A549 (cell line): ENCODE measurements around the gene NRG3. TPM values are rescaled to one million over a fixed set of nuclear protein-coding genes. Genes with fewer than 3 reads are reported as not detected.

Experiments
- ATAC-seq, 2 experiments: fragments of 200-7000 bp in 1 of 2; fragments of >200 bp in 1 of 2; cut with Nextera tagmentation in 1 of 2; cut with Tn5 transposase in 1 of 2; 3 replicates each; pipeline versions ENCODE4 v1.8.0 to v1.9.1; 2018 to 2020; ENCODE audit warnings: mild to moderate bottlenecking in 1 of 2, moderate library complexity in 1 of 2
- CTCF ChIA-PET: fragments of 300-600 bp; sonication (Branson Sonifier 250); formaldehyde crosslinking; extraction: SDS; loops from one replicate; lab custom pipeline; 2021; ENCODE audit warnings: antibody characterized with exemption, inconsistent platforms; lab: Yijun Ruan, JAX
- POLR2A ChIA-PET: fragments of 350-600 bp; formaldehyde crosslinking; extraction: SDS; loops from one replicate; lab custom pipeline; 2021; ENCODE audit warnings: antibody characterized with exemption, inconsistent platforms; lab: Yijun Ruan, JAX
- DNase-seq, 2 experiments: peaks; one replicate each; pipeline versions ENCODE4 v3.0.0 to v3.0.0-alpha.2; 2011 to 2016; ENCODE audit warnings: low read depth in 1 of 2, low spot score in 1 of 2
- FAIRE-seq: peaks from 2 replicates; lab custom pipeline; 2011; peaks lifted over from hg19 to GRCh38; lab: Jason Lieb, UNC
- H3K27ac ChIP-seq, 2 experiments: fragments of >200 bp; sonication (Bioruptor Twin); formaldehyde crosslinking; 3 replicates each; pipeline ENCODE4 v1.5.1; 2016 to 2017
- H3K4me1 ChIP-seq: fragments of >200 bp; sonication (Bioruptor Twin); formaldehyde crosslinking; 3 replicates; pipeline ENCODE4 v1.6.1; 2016
- H3K4me2 ChIP-seq: fragments of >200 bp; sonication (Bioruptor Twin); formaldehyde crosslinking; 3 replicates; pipeline ENCODE4 v1.6.1; 2016
- H3K4me3 ChIP-seq: fragments of >200 bp; sonication (Bioruptor Twin); formaldehyde crosslinking; 3 replicates; pipeline ENCODE4 v1.5.1; 2016
- H3K9me3 ChIP-seq: fragments of >200 bp; sonication (Bioruptor Twin); formaldehyde crosslinking; 3 replicates; pipeline ENCODE4 v1.6.1; 2016
- BHLHE40 ChIP-seq: IDR thresholded peaks from 2 replicates; pipeline ENCODE4 v1.6.1; 2012; ENCODE audit warnings: low read depth, low read length, inconsistent platforms
- CBX2 ChIP-seq: fragments of 200-600 bp; sonication (generic); IDR thresholded peaks from 2 replicates; pipeline ENCODE4 v1.6.1; 2016; ENCODE audit warnings: low read depth, mild to moderate bottlenecking, borderline replicate concordance
- CEBPB ChIP-seq, 2 experiments: fragments of >200 bp in 1 of 2; sonication (Bioruptor Twin) in 1 of 2; formaldehyde crosslinking in 1 of 2; IDR thresholded peaks; 2 replicates each; pipeline ENCODE4 v1.6.1; 2012 to 2016
- EP300 ChIP-seq, 2 experiments: fragments of >200 bp; sonication (Bioruptor Twin); formaldehyde crosslinking; IDR thresholded peaks; 2 replicates in 1 of 2; 3 replicates in 1 of 2; pipeline ENCODE4 v1.6.1; 2016 to 2017
- ESRRA ChIP-seq: fragments of 150-350 bp; IDR thresholded peaks from 2 replicates; pipeline ENCODE4 v1.6.1; 2014; ENCODE audit warnings: mild to moderate bottlenecking, low read length, borderline replicate concordance
- FOXS1 ChIP-seq: fragments of 250-450 bp; sonication (Bioruptor Pico); IDR thresholded peaks from 2 replicates; pipeline ENCODE4 v1.5.0; 2020; ENCODE audit warnings: mild to moderate bottlenecking, moderate library complexity
- GATA3 ChIP-seq: IDR thresholded peaks from 2 replicates; pipeline ENCODE4 v1.6.1; 2012; ENCODE audit warnings: borderline replicate concordance
- HDAC2 ChIP-seq: fragments of 200-600 bp; sonication (generic); IDR thresholded peaks from 2 replicates; pipeline ENCODE4 v1.6.1; 2016
- HOXB13 ChIP-seq: fragments of 250-450 bp; sonication (Bioruptor Pico); IDR thresholded peaks from 2 replicates; pipeline ENCODE4 v1.5.0; 2020; ENCODE audit warnings: low read depth, mild to moderate bottlenecking, moderate library complexity
- HOXB5 ChIP-seq: fragments of 250-450 bp; sonication (Bioruptor Pico); IDR thresholded peaks from 2 replicates; pipeline ENCODE4 v1.5.0; 2020; ENCODE audit warnings: mild to moderate bottlenecking, moderate library complexity
- KDM1A ChIP-seq: fragments of 200-600 bp; sonication (generic); IDR thresholded peaks from 2 replicates; pipeline ENCODE4 v1.6.1; 2016; ENCODE audit warnings: low read depth, mild to moderate bottlenecking
- KDM5A ChIP-seq: fragments of 200-600 bp; sonication (generic); IDR thresholded peaks from 2 replicates; pipeline ENCODE4 v1.6.1; 2016; ENCODE audit warnings: antibody characterized with exemption, mild to moderate bottlenecking
- MAZ ChIP-seq: fragments of 150-350 bp; IDR thresholded peaks from 2 replicates; pipeline ENCODE4 v1.6.1; 2014; ENCODE audit warnings: antibody characterized with exemption, low read depth, low read length, borderline replicate concordance
- MYC ChIP-seq: IDR thresholded peaks from 2 replicates; pipeline ENCODE4 v1.6.1; 2012; ENCODE audit warnings: mild to moderate bottlenecking, inconsistent platforms, low read length, improper control_type of control experiment, borderline replicate concordance
- NFE2L2 ChIP-seq: fragments of 150-350 bp; conservative IDR thresholded peaks from 2 replicates; pipeline ENCODE4 v1.6.1; 2014; ENCODE audit warnings: low read length
- NPAS2 ChIP-seq: fragments of 250-450 bp; sonication (Bioruptor Pico); IDR thresholded peaks from 2 replicates; pipeline ENCODE4 v1.8.0; 2022; ENCODE audit warnings: mild to moderate bottlenecking, moderate library complexity, borderline replicate concordance
- NR3C1 ChIP-seq: fragments of >200 bp; sonication (Bioruptor Twin); formaldehyde crosslinking; IDR thresholded peaks from 3 replicates; pipeline ENCODE4 v1.6.1; 2017
- RAD21 ChIP-seq, 2 experiments: fragments of >200 bp in 1 of 2; sonication (Bioruptor Twin) in 1 of 2; formaldehyde crosslinking in 1 of 2; IDR thresholded peaks in 1 of 2; conservative IDR thresholded peaks in 1 of 2; 2 replicates in 1 of 2; 3 replicates in 1 of 2; pipeline ENCODE4 v1.6.1; 2012 to 2018; ENCODE audit warnings: inconsistent platforms in 1 of 2
- RARB ChIP-seq: fragments of 250-450 bp; sonication (Bioruptor Pico); IDR thresholded peaks from 2 replicates; pipeline ENCODE4 v1.8.0; 2021; ENCODE audit warnings: mild to moderate bottlenecking, moderate library complexity
- RCOR1 ChIP-seq: fragments of 150-350 bp; IDR thresholded peaks from 2 replicates; pipeline ENCODE4 v1.6.1; 2014; ENCODE audit warnings: antibody characterized with exemption, low read length, low read depth
- RFX5 ChIP-seq: fragments of 450-650 bp; IDR thresholded peaks from 2 replicates; pipeline ENCODE4 v1.7.1; 2014; ENCODE audit warnings: antibody characterized with exemption, mild to moderate bottlenecking, moderate library complexity
- RNF2 ChIP-seq: fragments of 200-600 bp; sonication (generic); IDR thresholded peaks from 2 replicates; pipeline ENCODE4 v1.6.1; 2016; ENCODE audit warnings: low read depth, mild to moderate bottlenecking, antibody characterized with exemption, moderate library complexity, borderline replicate concordance
- TFCP2L1 ChIP-seq: fragments of 250-450 bp; sonication (Bioruptor Pico); IDR thresholded peaks from 2 replicates; pipeline ENCODE4 v1.5.0; 2021; ENCODE audit warnings: mild to moderate bottlenecking
- TP53 ChIP-seq: fragments of 250-450 bp; sonication (Bioruptor Pico); IDR thresholded peaks from 2 replicates; pipeline ENCODE4 v1.5.0; 2021; ENCODE audit warnings: mild to moderate bottlenecking, moderate library complexity
- ZFP36 ChIP-seq: fragments of 450-650 bp; IDR thresholded peaks from 2 replicates; pipeline ENCODE4 v1.6.1; 2014; ENCODE audit warnings: borderline replicate concordance; ENCODE audit not compliant: partially characterized antibody
- ZNF302 ChIP-seq: fragments of 250-450 bp; sonication (Bioruptor Pico); IDR thresholded peaks from 2 replicates; pipeline ENCODE4 v1.9.0; 2021; ENCODE audit warnings: inconsistent platforms, mild to moderate bottlenecking, moderate library complexity
- ZSCAN20 ChIP-seq: fragments of 250-450 bp; sonication (Bioruptor Pico); IDR thresholded peaks from 2 replicates; pipeline ENCODE4 v1.8.0; 2022; ENCODE audit warnings: mild to moderate bottlenecking, moderate library complexity
- WGBS: methylation state at CpG from one replicate; pipeline ENCODE4 v1.1.6; 2017; ENCODE audit errors: missing lambda C conversion rate; 5-methylcytosine and 5-hydroxymethylcytosine counted together
- polyA plus RNA-seq, 4 experiments: library from polyadenylated mRNA; depleted of rRNA in 3 of 4; stranded (reverse); fragments of >200 nt; fragmentation: RNase III in 1 of 4; extraction: RNeasy Plus Mini Kit Qiagen cat#74134 plus additional on column Dnase treatment in 1 of 4; gene quantifications; 2 replicates in 3 of 4; 3 replicates in 1 of 4; pipeline ENCODE4 v1.2.3, GENCODE V29; 2011 to 2017
- TF ChIP-seq, protein P1 (sequence below): fragments of 250-450 bp; sonication (Bioruptor Pico); IDR thresholded peaks from 2 replicates; pipeline ENCODE4 v1.5.0; 2021; ENCODE audit warnings: mild to moderate bottlenecking, moderate library complexity, borderline replicate concordance
- TF ChIP-seq, protein P2 (sequence below): fragments of 450-650 bp; IDR thresholded peaks from 2 replicates; pipeline ENCODE4 v1.6.1; 2014; ENCODE audit warnings: antibody characterized with exemption
- TF ChIP-seq, protein P3 (sequence below): fragments of 150-350 bp; IDR thresholded peaks from 2 replicates; pipeline ENCODE4 v1.6.1; 2014; ENCODE audit warnings: low read depth, mild to moderate bottlenecking, low read length
- TF ChIP-seq, protein P4 (sequence below): fragments of >200 bp; sonication (Bioruptor Twin); formaldehyde crosslinking; IDR thresholded peaks from 2 replicates; pipeline ENCODE4 v1.6.1; 2016

The NRG3 gene
- polyA plus RNA-seq, 2 of the 4 experiments (the other 2 are of a cell fraction), result not detected

DNA sequence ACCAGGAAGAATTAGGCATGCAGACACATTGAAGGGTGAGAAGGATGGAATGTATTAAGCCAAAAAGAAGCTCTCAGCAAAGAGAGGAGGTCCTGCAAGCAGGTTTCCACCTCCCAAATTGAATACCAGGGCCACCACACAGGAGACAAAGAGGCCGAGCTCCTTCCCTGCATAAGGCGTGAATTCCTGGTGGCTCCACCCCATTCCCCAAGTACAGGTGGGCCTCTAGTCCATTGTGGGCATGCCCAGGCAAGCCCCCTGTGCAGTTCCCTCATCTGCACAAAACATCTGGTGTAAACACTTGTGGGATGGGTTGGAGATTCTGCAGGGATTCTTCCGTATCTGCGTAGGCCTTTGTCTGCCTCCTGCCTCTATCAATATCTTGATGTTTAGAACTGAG lies 817.5 kb downstream of the NRG3 start:
- CTCF ChIA-PET, result no interaction called here
- H3K4me3 ChIP-seq, result no peak overlapping the region
- no peak for ATAC-seq
- 78% methylated on average over 4 of the region's 4 CpGs for WGBS
- no peak overlapping the region for H3K27ac ChIP-seq
- TF ChIP-seq, protein P1, sequence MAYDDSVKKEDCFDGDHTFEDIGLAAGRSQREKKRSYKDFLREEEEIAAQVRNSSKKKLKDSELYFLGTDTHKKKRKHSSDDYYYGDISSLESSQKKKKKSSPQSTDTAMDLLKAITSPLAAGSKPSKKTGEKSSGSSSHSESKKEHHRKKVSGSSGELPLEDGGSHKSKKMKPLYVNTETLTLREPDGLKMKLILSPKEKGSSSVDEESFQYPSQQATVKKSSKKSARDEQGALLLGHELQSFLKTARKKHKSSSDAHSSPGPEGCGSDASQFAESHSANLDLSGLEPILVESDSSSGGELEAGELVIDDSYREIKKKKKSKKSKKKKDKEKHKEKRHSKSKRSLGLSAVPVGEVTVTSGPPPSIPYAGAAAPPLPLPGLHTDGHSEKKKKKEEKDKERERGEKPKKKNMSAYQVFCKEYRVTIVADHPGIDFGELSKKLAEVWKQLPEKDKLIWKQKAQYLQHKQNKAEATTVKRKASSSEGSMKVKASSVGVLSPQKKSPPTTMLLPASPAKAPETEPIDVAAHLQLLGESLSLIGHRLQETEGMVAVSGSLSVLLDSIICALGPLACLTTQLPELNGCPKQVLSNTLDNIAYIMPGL (CRISPR knock-in tag), result no peak
- TF ChIP-seq TFCP2L1 (CRISPR knock-in tag) (no peak), ZSCAN20 (CRISPR knock-in tag) (no peak), MAZ (no peak), KDM1A (no peak), NPAS2 (no peak), KDM5A (no peak), GATA3 (no peak), CBX2 (no peak), ZFP36 (no peak), NR3C1 (no peak), NFE2L2 (no peak)
- TF ChIP-seq, protein P2, sequence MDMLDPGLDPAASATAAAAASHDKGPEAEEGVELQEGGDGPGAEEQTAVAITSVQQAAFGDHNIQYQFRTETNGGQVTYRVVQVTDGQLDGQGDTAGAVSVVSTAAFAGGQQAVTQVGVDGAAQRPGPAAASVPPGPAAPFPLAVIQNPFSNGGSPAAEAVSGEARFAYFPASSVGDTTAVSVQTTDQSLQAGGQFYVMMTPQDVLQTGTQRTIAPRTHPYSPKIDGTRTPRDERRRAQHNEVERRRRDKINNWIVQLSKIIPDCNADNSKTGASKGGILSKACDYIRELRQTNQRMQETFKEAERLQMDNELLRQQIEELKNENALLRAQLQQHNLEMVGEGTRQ, result no peak
- TF ChIP-seq, protein P3, sequence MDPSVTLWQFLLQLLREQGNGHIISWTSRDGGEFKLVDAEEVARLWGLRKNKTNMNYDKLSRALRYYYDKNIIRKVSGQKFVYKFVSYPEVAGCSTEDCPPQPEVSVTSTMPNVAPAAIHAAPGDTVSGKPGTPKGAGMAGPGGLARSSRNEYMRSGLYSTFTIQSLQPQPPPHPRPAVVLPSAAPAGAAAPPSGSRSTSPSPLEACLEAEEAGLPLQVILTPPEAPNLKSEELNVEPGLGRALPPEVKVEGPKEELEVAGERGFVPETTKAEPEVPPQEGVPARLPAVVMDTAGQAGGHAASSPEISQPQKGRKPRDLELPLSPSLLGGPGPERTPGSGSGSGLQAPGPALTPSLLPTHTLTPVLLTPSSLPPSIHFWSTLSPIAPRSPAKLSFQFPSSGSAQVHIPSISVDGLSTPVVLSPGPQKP, result no peak
- POLR2A ChIA-PET, result no interaction called here
- no peak overlapping the region for H3K4me2 ChIP-seq
- H3K9me3 ChIP-seq, result peaks cover 3% of the 10 kb centered on the region; the same call in 1 of the 3 replicates
- no peak for FAIRE-seq
- DNase-seq, result no peak
- no peaks in the 10 kb centered on the region for H3K4me1 ChIP-seq

DNA sequence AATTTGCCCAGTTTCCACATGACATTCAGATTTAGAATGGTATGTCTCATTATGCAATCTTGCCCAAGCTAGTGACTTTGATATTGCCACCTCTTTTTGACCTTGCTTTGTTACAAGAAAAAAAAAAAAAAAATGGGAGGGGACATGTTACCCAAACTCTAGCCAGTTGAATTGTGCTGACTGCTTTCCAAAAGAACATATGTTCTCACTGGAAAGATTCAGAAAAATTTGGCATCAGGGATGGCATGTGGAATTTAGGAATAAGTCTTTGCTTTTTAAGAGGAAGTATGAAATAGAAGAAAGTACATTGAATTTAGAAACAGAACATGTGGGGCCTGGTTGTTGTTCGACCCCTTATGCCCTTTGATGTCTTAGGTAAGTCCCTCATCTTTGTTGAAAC lies 846.8 kb downstream of the NRG3 start:
- ATAC-seq (no peak), FAIRE-seq (no peak), DNase-seq (no peak)
- POLR2A ChIA-PET, result no interaction called here
- H3K4me2 ChIP-seq, result no peak overlapping the region
- CTCF ChIA-PET, result no interaction called here
- no peak for TF ChIP-seq RCOR1
- TF ChIP-seq ZNF302 (CRISPR knock-in tag), result no peak
- TF ChIP-seq, protein P4, sequence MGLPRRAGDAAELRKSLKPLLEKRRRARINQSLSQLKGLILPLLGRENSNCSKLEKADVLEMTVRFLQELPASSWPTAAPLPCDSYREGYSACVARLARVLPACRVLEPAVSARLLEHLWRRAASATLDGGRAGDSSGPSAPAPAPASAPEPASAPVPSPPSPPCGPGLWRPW, result no peak
- no peak for TF ChIP-seq FOXS1 (CRISPR knock-in tag)
- no peak for TF ChIP-seq RFX5
- no peak for TF ChIP-seq CBX2
- no peak for TF ChIP-seq EP300 (IDR thresholded peaks at IDR 0.05)
- TF ChIP-seq TP53 (CRISPR knock-in tag), result no peak
- TF ChIP-seq HOXB5, result no peak
- no peak for TF ChIP-seq ESRRA
- TF ChIP-seq RAD21 (conservative IDR thresholded peaks at IDR 0.05 in 1 of 2, IDR thresholded peaks at IDR 0.05 in 1 of 2), result no peak
- no peak for TF ChIP-seq CEBPB (IDR thresholded peaks at IDR 0.05)
- TF ChIP-seq RNF2, result no peak
- no peak for TF ChIP-seq HOXB13 (CRISPR knock-in tag)
- TF ChIP-seq BHLHE40, result no peak
- TF ChIP-seq HDAC2, result no peak
- TF ChIP-seq MYC, result no peak
- TF ChIP-seq RARB (CRISPR knock-in tag), result no peak
- 2% methylated on average over 1 of the region's 1 CpG for WGBS
- no peaks in the 10 kb centered on the region for H3K4me1 ChIP-seq
- peaks cover 5% of the 10 kb centered on the region; the same call in 1 of the 3 replicates for H3K9me3 ChIP-seq
- no peak overlapping the region for H3K4me3 ChIP-seq
- H3K27ac ChIP-seq, result no peak overlapping the region
